SK-N-SH (cell line): ENCODE data around the gene MAP6. TPM values are rescaled to one million over a fixed set of nuclear protein-coding genes. Genes with fewer than 3 reads are reported as not detected.

ENCODE experiments used
- CTCF ChIA-PET: fragments of 300-600, 350-600 bp; formaldehyde crosslinking; extraction: SDS; loops from one replicate; lab custom pipeline; 2021; lab: Yijun Ruan, JAX
- POLR2A ChIA-PET: fragments of 350-600 bp; sonication (Branson Sonifier 250); formaldehyde crosslinking; extraction: SDS; loops from one replicate; lab custom pipeline; 2020; ENCODE audit warnings: antibody characterized with exemption, inconsistent platforms; lab: Yijun Ruan, JAX
- DNase-seq: peaks from one replicate; pipeline ENCODE4 v3.0.0; 2012
- H2AFZ ChIP-seq: fragments of 200-600 bp; sonication (generic); 2 replicates; pipeline ENCODE4 v1.8.1; 2016; ENCODE audit warnings: antibody characterized with exemption, mild to moderate bottlenecking, low read depth
- H3F3A ChIP-seq: fragments of 200-600 bp; sonication (generic); replicated peaks from 2 replicates; pipeline ENCODE3; 2016; ENCODE audit warnings: antibody characterized with exemption, mild to moderate bottlenecking; ENCODE audit not compliant: insufficient read depth
- H3K27ac ChIP-seq, 2 experiments: fragments of 200-500 bp in 1 of 2; fragments of 200-600 bp in 1 of 2; sonication (Bioruptor generic) in 1 of 2; sonication (generic), shearing (Covaris generic) in 1 of 2; 2 replicates each; pipeline versions ENCODE4 v1.5.1 to v1.6.1; 2014 to 2016; ENCODE audit warnings: low read depth in 2 of 2, inconsistent platforms in 1 of 2, low read length in 1 of 2, mild to moderate bottlenecking in 1 of 2, mixed read lengths in 1 of 2
- H3K27me3 ChIP-seq: fragments of 200-600 bp; sonication (generic), shearing (Covaris generic); 2 replicates; pipeline ENCODE4 v1.6.1; 2016; ENCODE audit warnings: mixed run types; ENCODE audit not compliant: insufficient read depth
- H3K36me3 ChIP-seq, 2 experiments: fragments of 200-500 bp in 1 of 2; fragments of 200-600 bp in 1 of 2; sonication (Bioruptor generic) in 1 of 2; sonication (generic) in 1 of 2; replicated peaks in 1 of 2; 2 replicates each; pipeline versions ENCODE3 to v1.5.1; 2014 to 2016; ENCODE audit warnings: low read length in 1 of 2, mild to moderate bottlenecking in 1 of 2; ENCODE audit not compliant: insufficient read depth in 2 of 2, control insufficient read depth in 1 of 2
- H3K4me1 ChIP-seq, 2 experiments: fragments of 200-500 bp in 1 of 2; fragments of 200-600 bp in 1 of 2; sonication (Bioruptor generic) in 1 of 2; sonication (generic), shearing (Covaris generic) in 1 of 2; 2 replicates each; pipeline versions ENCODE4 v1.5.1 to v1.6.1; 2014 to 2016; ENCODE audit warnings: low read depth in 1 of 2, low read length in 1 of 2, mixed run types in 1 of 2; ENCODE audit not compliant: insufficient read depth in 2 of 2, control insufficient read depth in 1 of 2
- H3K4me2 ChIP-seq: fragments of 200-600 bp; sonication (generic), shearing (Covaris generic); 2 replicates; pipeline ENCODE4 v1.6.1; 2017; ENCODE audit warnings: mixed run types
- H3K4me3 ChIP-seq, 2 experiments: fragments of 200-500 bp in 1 of 2; fragments of 200-600 bp in 1 of 2; sonication (Bioruptor generic) in 1 of 2; sonication (generic), shearing (Covaris generic) in 1 of 2; 2 replicates each; pipeline versions ENCODE4 v1.5.1 to v1.8.1; 2014 to 2016; ENCODE audit warnings: low read depth in 2 of 2, inconsistent platforms in 1 of 2, low read length in 1 of 2, mild to moderate bottlenecking in 1 of 2, mixed read lengths in 1 of 2, moderate library complexity in 1 of 2
- H3K79me2 ChIP-seq: fragments of 200-600 bp; sonication (generic); 2 replicates; pipeline ENCODE4 v1.8.1; 2017; ENCODE audit warnings: mild to moderate bottlenecking; ENCODE audit not compliant: insufficient read depth
- H3K9ac ChIP-seq: fragments of 200-600 bp; sonication (generic); 2 replicates; pipeline ENCODE4 v1.6.1; 2017; ENCODE audit warnings: mixed run types
- H3K9me2 ChIP-seq: fragments of 200-600 bp; sonication (generic); 2 replicates; pipeline ENCODE4 v1.6.1; 2017; ENCODE audit warnings: mixed run types
- H3K9me3 ChIP-seq: fragments of 200-600 bp; sonication (generic); 2 replicates; pipeline ENCODE4 v1.6.1; 2017; ENCODE audit warnings: mixed run types, mild to moderate bottlenecking, moderate library complexity
- H4K20me1 ChIP-seq: fragments of 200-600 bp; sonication (generic); 2 replicates; pipeline ENCODE4 v1.6.1; 2017; ENCODE audit warnings: mild to moderate bottlenecking, mixed run types; ENCODE audit not compliant: insufficient read depth
- ELF1 ChIP-seq: IDR thresholded peaks from 2 replicates; pipeline ENCODE4 v1.4.0; 2012
- GABPA ChIP-seq: IDR thresholded peaks from 2 replicates; pipeline ENCODE4 v1.4.0; 2012; ENCODE audit warnings: low read depth, mild to moderate bottlenecking
- RAD21 ChIP-seq: IDR thresholded peaks from 2 replicates; pipeline ENCODE4 v1.6.1; 2012; ENCODE audit warnings: mild to moderate bottlenecking, low read length
- RFX5 ChIP-seq: IDR thresholded peaks from 2 replicates; pipeline ENCODE4 v1.6.1; 2012; ENCODE audit warnings: mild to moderate bottlenecking, improper control_type of control experiment, low read length
- SMC3 ChIP-seq: IDR thresholded peaks from 2 replicates; pipeline ENCODE4 v1.6.1; 2012; ENCODE audit warnings: low read depth, low read length, improper control_type of control experiment
- YY1 ChIP-seq: IDR thresholded peaks from 2 replicates; pipeline ENCODE4 v1.4.0; 2012; ENCODE audit warnings: low read depth, mild to moderate bottlenecking
- ZBTB33 ChIP-seq: IDR thresholded peaks from 2 replicates; pipeline ENCODE4 v1.4.0; 2012; ENCODE audit warnings: low read depth, borderline replicate concordance
- WGBS: methylation state at CpG from one replicate; pipeline ENCODE4 v1.1.6; 2017; ENCODE audit warnings: low lambda C conversion rate; 5-methylcytosine and 5-hydroxymethylcytosine counted together
- polyA plus RNA-seq, 3 experiments: library from polyadenylated mRNA; depleted of rRNA; stranded (reverse); fragments of >200 nt; gene quantifications; 2 replicates each; pipeline ENCODE4 v1.2.3, GENCODE V29; 2012
- TF ChIP-seq, protein P1 (sequence below): IDR thresholded peaks from 2 replicates; pipeline ENCODE4 v1.6.1; 2012; ENCODE audit warnings: mild to moderate bottlenecking, low read depth, low read length, moderate library complexity
- TF ChIP-seq, protein P2 (sequence below): fragments of 150-350 bp; IDR thresholded peaks from 2 replicates; pipeline ENCODE4 v1.6.1; 2017; ENCODE audit warnings: antibody characterized with exemption, low read length, low read depth, borderline replicate concordance

The MAP6 gene
- polyA plus RNA-seq, 1 of the 3 experiments (the other 2 are of a cell fraction): 11.1 TPM

GRCh38 chr11:75615751-75616150 lies 53.1 kb downstream of the MAP6 start:
- H3F3A ChIP-seq: no peaks in the 10 kb centered on the region
- no peak overlapping the region for H3K4me2 ChIP-seq
- no peak overlapping the region for H3K9ac ChIP-seq
- H3K27me3 ChIP-seq: no peaks in the 10 kb centered on the region
- no peaks in the 10 kb centered on the region for H4K20me1 ChIP-seq
- 65% methylated on average over 7 of the region's 7 CpGs for WGBS
- no peak overlapping the region for H3K4me3 ChIP-seq
- no peaks in the 10 kb centered on the region for H3K79me2 ChIP-seq
- POLR2A ChIA-PET: no interaction called here
- CTCF ChIA-PET: interaction anchor here (1.6 to 2.7 kb wide), 2 partner anchors 8 to 11 kb away, joined by 3 to 7 read pairs; no protein-coding TSS in a partner anchor
- H3K27ac ChIP-seq: no peak overlapping the region
- H3K36me3 ChIP-seq: no peaks in the 10 kb centered on the region
- peaks cover 0 to 13% of the 10 kb centered on the region in 2 experiments; a peak in 2 of 4 replicates for H3K4me1 ChIP-seq
- no peaks in the 10 kb centered on the region for H3K9me2 ChIP-seq
- TF ChIP-seq ELF1 (no peak), YY1 (no peak)
- TF ChIP-seq, protein P1, sequence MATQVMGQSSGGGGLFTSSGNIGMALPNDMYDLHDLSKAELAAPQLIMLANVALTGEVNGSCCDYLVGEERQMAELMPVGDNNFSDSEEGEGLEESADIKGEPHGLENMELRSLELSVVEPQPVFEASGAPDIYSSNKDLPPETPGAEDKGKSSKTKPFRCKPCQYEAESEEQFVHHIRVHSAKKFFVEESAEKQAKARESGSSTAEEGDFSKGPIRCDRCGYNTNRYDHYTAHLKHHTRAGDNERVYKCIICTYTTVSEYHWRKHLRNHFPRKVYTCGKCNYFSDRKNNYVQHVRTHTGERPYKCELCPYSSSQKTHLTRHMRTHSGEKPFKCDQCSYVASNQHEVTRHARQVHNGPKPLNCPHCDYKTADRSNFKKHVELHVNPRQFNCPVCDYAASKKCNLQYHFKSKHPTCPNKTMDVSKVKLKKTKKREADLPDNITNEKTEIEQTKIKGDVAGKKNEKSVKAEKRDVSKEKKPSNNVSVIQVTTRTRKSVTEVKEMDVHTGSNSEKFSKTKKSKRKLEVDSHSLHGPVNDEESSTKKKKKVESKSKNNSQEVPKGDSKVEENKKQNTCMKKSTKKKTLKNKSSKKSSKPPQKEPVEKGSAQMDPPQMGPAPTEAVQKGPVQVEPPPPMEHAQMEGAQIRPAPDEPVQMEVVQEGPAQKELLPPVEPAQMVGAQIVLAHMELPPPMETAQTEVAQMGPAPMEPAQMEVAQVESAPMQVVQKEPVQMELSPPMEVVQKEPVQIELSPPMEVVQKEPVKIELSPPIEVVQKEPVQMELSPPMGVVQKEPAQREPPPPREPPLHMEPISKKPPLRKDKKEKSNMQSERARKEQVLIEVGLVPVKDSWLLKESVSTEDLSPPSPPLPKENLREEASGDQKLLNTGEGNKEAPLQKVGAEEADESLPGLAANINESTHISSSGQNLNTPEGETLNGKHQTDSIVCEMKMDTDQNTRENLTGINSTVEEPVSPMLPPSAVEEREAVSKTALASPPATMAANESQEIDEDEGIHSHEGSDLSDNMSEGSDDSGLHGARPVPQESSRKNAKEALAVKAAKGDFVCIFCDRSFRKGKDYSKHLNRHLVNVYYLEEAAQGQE: no peak
- TF ChIP-seq, protein P2, sequence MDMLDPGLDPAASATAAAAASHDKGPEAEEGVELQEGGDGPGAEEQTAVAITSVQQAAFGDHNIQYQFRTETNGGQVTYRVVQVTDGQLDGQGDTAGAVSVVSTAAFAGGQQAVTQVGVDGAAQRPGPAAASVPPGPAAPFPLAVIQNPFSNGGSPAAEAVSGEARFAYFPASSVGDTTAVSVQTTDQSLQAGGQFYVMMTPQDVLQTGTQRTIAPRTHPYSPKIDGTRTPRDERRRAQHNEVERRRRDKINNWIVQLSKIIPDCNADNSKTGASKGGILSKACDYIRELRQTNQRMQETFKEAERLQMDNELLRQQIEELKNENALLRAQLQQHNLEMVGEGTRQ: no peak
- DNase-seq: peak; percentile 41
- no peaks in the 10 kb centered on the region for H3K9me3 ChIP-seq
- H2AFZ ChIP-seq: no peak overlapping the region

DNA sequence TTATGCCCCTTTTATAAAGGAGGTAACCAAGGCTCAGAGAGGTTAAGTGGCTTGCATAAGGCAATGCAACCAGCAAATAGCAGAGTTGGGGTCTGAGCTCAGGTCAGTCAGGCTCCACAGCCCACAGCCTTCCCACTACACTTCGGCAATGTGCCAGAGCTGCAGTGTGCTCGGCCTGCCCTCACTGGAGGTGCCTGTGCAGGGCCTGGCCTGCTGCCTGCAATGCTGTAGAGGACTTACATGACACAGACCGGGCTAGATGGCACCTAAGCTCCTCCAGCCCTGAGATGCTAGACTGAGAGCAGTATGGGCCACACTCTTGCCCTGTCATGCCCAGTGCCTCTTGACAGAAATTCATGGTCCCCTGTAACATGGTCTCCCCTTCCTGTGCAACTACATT lies 57.0 kb downstream of the MAP6 start:
- no peak overlapping the region for H2AFZ ChIP-seq
- H3K4me1 ChIP-seq: peaks cover 0 to 16% of the 10 kb centered on the region in 2 experiments; a peak in 2 of 4 replicates
- TF ChIP-seq RAD21 (no peak), RFX5 (no peak), ZBTB33 (no peak), YY1 (no peak), SMC3 (no peak), GABPA (no peak)
- no peak for DNase-seq
- no peak overlapping the region for H3K9ac ChIP-seq
- H3K4me2 ChIP-seq: no peak overlapping the region
- no peaks in the 10 kb centered on the region for H3F3A ChIP-seq
- H3K27ac ChIP-seq: no peak overlapping the region; a peak in 1 of 4 replicates
- H3K9me3 ChIP-seq: no peaks in the 10 kb centered on the region
- H3K9me2 ChIP-seq: no peaks in the 10 kb centered on the region
- no peak overlapping the region for H3K4me3 ChIP-seq
- H4K20me1 ChIP-seq: no peaks in the 10 kb centered on the region
- no CpG with 5 or more reads among the region's 3 CpGs for WGBS
- H3K36me3 ChIP-seq: peaks cover 0 to 3% of the 10 kb centered on the region in 2 experiments
- no peaks in the 10 kb centered on the region for H3K79me2 ChIP-seq
- ChIA-PET CTCF (interaction anchor here (0.8 to 1.6 kb wide), 4 partner anchors 11 to 19 kb away, joined by 3 to 4 read pairs (median 3); no protein-coding TSS in a partner anchor), POLR2A (interaction anchor here (1.3 kb wide), 1 partner anchor 58 kb away, joined by 4 read pairs; no protein-coding TSS in a partner anchor)
- H3K27me3 ChIP-seq: no peaks in the 10 kb centered on the region
